Stimulated activated CD4-positive, alpha-beta T cell treated with anti-CD3 and anti-CD28 coated beads, TNF-alpha, amount 100 ng/mL, for 4 hours (primary cell): ENCODE data around the gene CPZ.
"Not testable (repeated sequence)": the region's sequence is repeated elsewhere in the genome, so short reads cannot be mapped to it uniquely, and the experiment has no call there.

Source experiments
- DNase-seq, 3 experiments: peaks; one replicate each; pipeline ENCODE4 v3.0.0-alpha.2; 2020; ENCODE audit warnings: low read depth in 3 of 3

CPZ gene

GRCh38 chr4:8557151-8558076 lies 35.2 kb upstream of the CPZ start:
- DNase-seq, result no peak

- no peak for DNase-seq
Observed at GRCh38 chr4:8558080-8558960, 34.2 kb upstream of the CPZ start.

- DNase-seq, result no peak
Observed at GRCh38 chr4:8559011-8559410, 33.6 kb upstream of the CPZ start.

GRCh38 chr4:8559524-8560264 lies 32.9 kb upstream of the CPZ start:
- DNase-seq, result no peak

- no peak for DNase-seq
Observed at GRCh38 chr4:8560265-8561047, 32.1 kb upstream of the CPZ start.

GRCh38 chr4:8564595-8564994 lies 28.0 kb upstream of the CPZ start:
- DNase-seq, result no peak

GRCh38 chr4:8568068-8568668 lies 24.4 kb upstream of the CPZ start:
- no peak for DNase-seq

- DNase-seq, result no peak
Observed at GRCh38 chr4:8570201-8570600, 22.4 kb upstream of the CPZ start.

- DNase-seq, result no peak
Observed at GRCh38 chr4:8571702-8572685, 20.6 kb upstream of the CPZ start.

GRCh38 chr4:8573266-8573665 lies 19.3 kb upstream of the CPZ start:
- DNase-seq, result no peak

GRCh38 chr4:8574796-8575370 lies 17.7 kb upstream of the CPZ start:
- no peak for DNase-seq

GRCh38 chr4:8575457-8575856 lies 17.1 kb upstream of the CPZ start:
- DNase-seq, result no peak

- DNase-seq, result not testable (repeated sequence)
Observed at GRCh38 chr4:8576591-8576990, 16.0 kb upstream of the CPZ start.

- DNase-seq, result no peak
Observed at GRCh38 chr4:8577046-8577445, 15.5 kb upstream of the CPZ start.

GRCh38 chr4:8577972-8578371 lies 14.6 kb upstream of the CPZ start:
- DNase-seq, result no peak

GRCh38 chr4:8578717-8579116 lies 13.8 kb upstream of the CPZ start:
- no peak for DNase-seq

GRCh38 chr4:8579526-8580320 lies 12.8 kb upstream of the CPZ start:
- no peak for DNase-seq
